LNCAP (cell line): Measurements from ENCODE around the gene ZC2HC1C.

Experiments used
- CTCF ChIP-seq: fragments of 450-650 bp; IDR thresholded peaks from 2 replicates; pipeline ENCODE4 v1.5.1; 2017; ENCODE audit warnings: mild to moderate bottlenecking

ZC2HC1C gene

DNA sequence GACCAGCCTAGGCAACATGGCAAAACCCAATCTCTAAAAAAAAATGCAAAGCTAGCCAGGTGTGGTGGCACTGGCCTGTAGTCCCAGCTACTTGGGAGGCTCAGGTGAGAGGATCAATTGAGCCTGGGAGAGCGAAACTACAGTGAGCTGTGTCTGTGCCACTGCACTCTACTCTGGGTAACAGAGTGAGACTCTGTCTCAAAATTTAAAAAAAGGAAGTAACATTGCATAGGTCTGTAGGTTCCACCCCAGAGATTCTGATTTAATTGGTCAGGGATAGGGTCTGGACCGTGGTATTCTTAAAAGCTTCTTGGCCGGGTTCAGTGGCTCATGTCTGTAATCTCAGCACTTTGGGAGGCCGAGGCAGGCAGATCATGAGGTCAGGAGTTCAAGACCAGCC is 26.2 kb downstream of the ZC2HC1C start:
- no peak for TF ChIP-seq CTCF

- no peak for TF ChIP-seq CTCF
Observed at GRCh38 chr14:75096959-75097358, 27.5 kb downstream of the ZC2HC1C start.

- no peak for TF ChIP-seq CTCF
Observed at GRCh38 chr14:75098212-75098611, 28.8 kb downstream of the ZC2HC1C start.

GRCh38 chr14:75098682-75099081 is 29.2 kb downstream of the ZC2HC1C start:
- TF ChIP-seq CTCF = no peak

DNA sequence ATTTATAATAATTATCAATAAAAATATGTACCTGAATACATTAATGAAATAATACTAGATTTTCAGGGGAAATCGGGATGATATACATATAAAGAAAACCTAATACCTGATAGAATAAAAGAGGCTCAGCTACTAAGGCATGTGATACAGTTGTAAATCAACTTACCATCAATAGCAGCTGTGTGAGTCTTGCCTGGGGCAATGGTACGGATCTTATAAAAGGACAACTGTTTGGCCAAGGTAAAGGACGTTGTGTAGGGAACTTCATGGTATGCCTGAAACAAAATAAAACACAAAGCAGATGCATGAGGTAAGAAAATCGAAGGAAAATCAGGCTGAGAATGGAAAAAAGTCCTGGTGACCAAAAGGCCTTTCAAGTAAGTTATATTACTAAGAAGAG is 32.0 kb downstream of the ZC2HC1C start:
- no peak for TF ChIP-seq CTCF

- no peak for TF ChIP-seq CTCF
Observed at GRCh38 chr14:75107186-75107585, 37.7 kb downstream of the ZC2HC1C start.

DNA sequence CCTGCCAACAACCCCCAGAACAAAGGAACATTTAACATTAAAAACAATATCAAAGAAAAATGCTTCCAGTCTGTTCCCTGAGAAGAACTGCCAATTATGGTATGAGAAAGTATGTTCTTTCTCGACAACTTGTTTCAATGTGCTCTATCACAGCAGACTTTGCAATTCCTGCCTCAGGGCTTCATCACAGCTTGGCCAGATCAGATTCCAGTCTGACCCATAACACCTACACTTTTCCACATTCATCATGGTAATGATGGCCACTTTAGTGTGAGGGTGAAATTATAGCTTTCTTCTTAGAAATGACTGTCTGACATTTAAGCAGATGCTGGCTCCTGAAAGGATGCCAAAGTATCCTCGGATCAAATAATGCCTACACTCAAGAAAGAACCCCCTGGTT is 40.4 kb downstream of the ZC2HC1C start:
- TF ChIP-seq CTCF = no peak

GRCh38 chr14:75113932-75114539 is 44.6 kb downstream of the ZC2HC1C start:
- no peak for TF ChIP-seq CTCF
